Activated naive CD4-positive, alpha-beta T cell treated with anti-CD3 and anti-CD28 coated beads, Interleukin-2, amount 50 U/mL, for 16 hours (primary cell): Measurements from ENCODE around the gene FGF6.
"Not testable (repeated sequence)": the region's sequence is repeated elsewhere in the genome, so short reads cannot be mapped to it uniquely, and the experiment has no call there.

Experiments used
- DNase-seq: peaks from one replicate; pipeline ENCODE4 v3.0.0-alpha.2; 2020

The FGF6 gene

DNA sequence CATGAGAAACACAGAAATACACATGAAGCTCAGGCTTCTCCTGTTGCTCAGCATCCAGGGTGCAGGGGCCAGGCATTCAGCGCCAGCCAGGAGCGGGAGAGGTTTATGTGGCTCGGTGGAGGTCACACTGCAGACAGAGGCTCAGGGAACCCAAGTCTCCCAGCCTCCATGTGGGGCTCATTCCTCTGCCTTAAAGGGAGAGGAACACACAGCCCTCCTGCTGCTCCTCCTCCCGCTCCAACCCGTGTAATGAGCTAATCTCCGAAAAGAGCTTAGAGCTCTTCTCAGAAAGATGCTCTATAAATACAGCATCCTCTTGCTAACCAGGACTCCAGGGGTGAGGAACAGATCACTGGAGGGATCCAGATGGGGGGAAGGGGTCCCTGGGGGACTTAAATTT lies 28.2 kb downstream of the FGF6 start:
- DNase-seq, result no peak

- DNase-seq, result no peak
Measured at GRCh38 chr12:4416276-4416675, 29.3 kb downstream of the FGF6 start.

DNA sequence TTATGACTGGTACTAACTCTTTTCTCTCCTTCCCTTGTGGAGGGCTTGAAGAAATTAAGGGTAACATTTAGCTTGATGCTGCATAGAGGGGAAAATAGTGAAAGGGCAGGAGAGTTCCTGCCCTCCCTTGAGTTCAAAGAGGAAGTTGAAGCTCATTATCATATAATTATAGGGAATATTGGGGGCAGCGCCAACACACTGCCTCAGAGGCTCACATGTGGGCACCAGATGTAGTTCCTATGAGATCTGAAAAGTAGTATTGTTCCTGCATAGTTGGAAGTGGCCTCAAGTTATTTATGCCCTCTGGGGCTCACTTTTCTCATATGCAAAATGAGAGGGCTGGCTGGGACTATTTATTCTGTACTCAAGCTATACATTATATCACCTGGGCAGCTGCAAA lies 33.1 kb downstream of the FGF6 start:
- DNase-seq, result no peak

DNA sequence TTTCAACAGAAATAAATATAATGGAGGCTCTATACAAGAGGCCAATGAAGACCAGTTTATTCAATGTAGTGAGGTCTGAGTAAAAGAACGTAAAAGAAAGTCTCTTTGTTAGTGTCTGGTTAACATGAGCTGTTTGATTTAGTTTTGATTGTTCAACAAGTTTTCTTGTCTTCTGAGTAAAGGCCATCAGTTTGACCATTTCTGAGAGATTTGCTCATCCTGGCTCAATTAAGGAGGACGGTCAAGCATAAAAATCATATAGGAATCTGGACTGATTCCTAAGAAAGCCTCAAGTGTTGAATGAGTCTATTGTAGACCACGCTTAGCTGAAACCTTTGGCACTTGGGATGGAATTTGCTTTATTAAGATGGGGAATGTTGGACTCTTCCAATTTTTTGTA lies 33.6 kb downstream of the FGF6 start:
- DNase-seq, result no peak

GRCh38 chr12:4407136-4407535 lies 38.5 kb downstream of the FGF6 start:
- DNase-seq, result no peak

- not testable (repeated sequence) for DNase-seq
Measured at GRCh38 chr12:4404877-4405637, 40.6 kb downstream of the FGF6 start.

DNA sequence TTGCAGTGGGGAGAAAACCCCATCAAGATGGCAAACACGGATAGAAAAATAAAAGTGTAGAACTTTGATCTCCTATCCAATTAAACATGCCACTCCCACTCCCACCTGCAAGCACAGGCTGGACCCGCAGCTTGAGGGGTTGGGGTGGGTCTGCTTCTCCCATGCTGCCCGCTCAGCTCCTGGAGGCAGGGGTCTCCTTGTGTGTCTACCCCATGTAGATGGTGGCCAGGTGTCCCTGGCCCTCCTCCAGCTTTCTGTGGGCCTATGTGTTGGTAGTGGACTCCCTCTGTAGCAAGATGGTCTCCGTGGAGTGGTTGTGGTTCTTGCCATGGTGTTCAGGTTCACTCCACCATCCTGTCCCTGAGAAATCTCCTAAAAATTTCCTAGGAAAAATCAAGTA lies 42.6 kb downstream of the FGF6 start:
- no peak for DNase-seq

GRCh38 chr12:4401117-4401516 lies 44.5 kb downstream of the FGF6 start:
- no peak for DNase-seq

- DNase-seq, result no peak
Measured at GRCh38 chr12:4395818-4396217, 49.8 kb downstream of the FGF6 start.

- DNase-seq, result no peak
Measured at GRCh38 chr12:4393211-4393610, 52.4 kb downstream of the FGF6 start.

- DNase-seq, result no peak
Measured at GRCh38 chr12:4392223-4392742, 53.3 kb downstream of the FGF6 start.

DNA sequence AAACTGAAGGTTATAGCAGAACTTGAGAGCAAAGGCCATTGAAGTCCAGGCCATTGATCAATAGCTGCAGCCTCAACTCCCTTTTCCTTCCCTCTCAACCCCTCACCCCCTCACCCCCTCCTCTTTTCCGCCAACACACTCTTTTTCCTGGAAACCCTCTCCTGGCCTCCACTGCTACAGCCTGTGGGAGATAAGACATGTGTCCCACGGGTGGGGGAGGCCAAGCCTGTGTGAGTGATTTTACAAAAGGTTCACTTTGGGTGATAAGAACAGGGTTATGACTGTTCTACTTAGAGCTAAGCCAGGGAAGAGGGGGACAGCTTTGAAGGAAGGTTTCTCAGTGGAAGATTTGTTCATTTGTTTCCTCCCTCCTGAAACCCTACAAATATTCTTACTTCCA lies 57.0 kb downstream of the FGF6 start:
- DNase-seq, result no peak

- no peak for DNase-seq
Measured at GRCh38 chr12:4388032-4388431, 57.6 kb downstream of the FGF6 start.

- no peak for DNase-seq
Measured at GRCh38 chr12:4387607-4388006, 58.0 kb downstream of the FGF6 start.

GRCh38 chr12:4386801-4387200 lies 58.8 kb downstream of the FGF6 start:
- DNase-seq, result no peak
